Activated CD4-positive, alpha-beta T cell treated with anti-CD3 and anti-CD28 coated beads, Interleukin-2, amount 50 U/mL, for 1 hour (primary cell): ENCODE measurements around the gene CTNNA2.
"Not testable (repeated sequence)": the region's sequence is repeated elsewhere in the genome, so short reads cannot be mapped to it uniquely, and the experiment has no call there.

Experiments used
- DNase-seq: peaks from one replicate; pipeline ENCODE4 v3.0.0-alpha.2; 2020

The CTNNA2 gene

DNA sequence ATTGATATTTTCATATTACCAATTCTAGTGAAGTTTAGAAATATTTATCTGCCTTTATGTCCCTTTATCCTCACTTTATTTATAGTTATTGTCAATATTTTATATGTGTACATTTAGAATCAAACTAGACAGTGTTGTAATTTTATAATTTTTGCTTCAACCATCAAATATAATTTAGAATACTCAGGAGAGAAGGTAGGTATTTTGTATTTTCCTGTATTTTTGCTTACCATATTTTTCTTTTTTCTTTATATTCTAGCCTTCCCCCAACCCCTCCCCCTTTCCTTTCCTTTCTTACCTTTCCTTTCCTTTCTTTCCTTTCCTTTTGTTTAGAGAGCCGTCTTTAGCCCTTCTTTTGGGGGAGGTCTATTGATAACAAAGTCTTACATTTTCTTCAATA, 651.5 kb downstream of the CTNNA2 start:
- no peak for DNase-seq

GRCh38 chr2:80166483-80167171, 653.8 kb downstream of the CTNNA2 start:
- DNase-seq = no peak

DNA sequence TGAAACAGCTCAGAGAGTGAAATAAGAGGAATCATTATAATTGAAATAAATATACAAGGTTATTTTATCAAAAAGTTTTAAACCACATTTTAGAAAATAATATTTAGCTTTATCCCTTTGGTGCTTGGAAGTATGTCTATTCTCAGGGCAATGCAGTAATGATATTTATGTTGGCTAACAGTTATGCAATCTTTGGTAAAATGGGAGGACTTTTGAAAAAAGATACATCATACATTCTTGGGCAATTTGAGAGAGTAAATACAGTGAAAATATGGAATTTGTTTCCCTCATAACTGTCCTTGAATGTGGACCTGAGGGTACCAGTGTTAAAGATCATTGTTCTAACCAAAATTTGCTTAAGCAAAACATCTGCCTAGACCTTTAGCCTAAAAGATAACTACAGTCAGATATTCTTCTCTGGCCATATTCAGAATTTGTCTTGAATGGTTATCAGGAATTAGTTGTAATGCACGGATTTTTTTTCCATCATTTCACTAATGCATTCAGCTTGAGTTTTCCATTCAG, 654.5 kb downstream of the CTNNA2 start:
- DNase-seq = no peak

DNA sequence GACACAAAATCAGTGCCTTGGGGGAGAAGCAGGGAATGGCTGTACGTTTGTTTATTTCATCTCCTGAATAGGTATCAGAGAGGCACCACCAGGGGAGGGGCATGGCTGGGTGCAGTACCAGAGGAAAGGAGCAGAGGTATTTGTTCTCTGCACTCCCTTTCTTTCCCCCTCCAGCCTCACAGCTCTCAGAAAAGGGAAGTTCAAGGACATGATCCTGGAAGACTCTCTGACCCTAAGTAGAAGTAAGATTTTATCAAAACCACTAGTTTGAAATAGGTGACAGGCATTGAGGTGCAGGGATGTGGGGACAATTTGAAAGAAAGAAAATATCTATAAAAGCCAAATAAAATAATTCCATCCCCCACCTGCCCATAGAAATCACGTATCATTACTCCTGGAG, 655.2 kb downstream of the CTNNA2 start:
- DNase-seq = no peak

DNA sequence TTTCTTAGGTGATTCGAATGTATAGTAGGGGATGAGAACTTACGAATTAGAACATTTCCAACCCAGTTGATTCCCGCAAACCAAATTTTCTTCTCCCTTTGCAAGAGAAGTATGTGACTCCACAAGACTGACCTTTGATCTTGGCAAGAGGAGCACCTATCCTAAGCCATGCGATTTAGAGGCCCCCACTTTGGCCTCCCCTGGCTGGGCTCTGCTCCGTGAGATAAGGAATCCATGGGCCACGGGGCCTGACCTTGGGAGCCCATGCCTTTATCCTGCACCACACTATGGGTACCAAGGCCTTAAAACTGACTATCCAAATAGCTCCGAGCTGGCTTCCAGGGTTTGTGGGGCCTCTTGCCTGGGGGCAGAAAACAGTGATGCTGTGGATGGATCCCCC, 656.0 kb downstream of the CTNNA2 start:
- DNase-seq = no peak

- DNase-seq = no peak
These were observed 657.2 kb downstream of the CTNNA2 start for GRCh38 chr2:80169811-80170594.

DNA sequence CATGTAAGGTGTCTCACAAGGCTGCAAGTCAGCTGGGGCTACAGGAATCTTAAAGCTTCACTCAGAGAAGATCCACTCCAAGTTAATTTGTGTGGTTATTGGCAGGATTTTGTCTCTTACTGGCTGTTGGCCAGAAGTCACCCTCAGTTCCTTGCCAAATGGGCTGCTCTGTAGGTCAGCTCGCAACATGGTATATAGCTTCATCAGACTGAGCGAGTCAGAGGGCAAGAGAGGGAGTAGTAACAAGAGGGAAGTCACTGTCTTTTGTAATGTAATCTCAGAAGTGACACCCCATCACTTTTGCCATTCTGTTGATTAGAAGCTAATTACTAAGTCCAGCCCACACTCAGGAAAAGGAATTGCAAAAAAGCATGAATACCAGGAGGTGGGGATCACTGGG, 672.2 kb downstream of the CTNNA2 start:
- no peak for DNase-seq

DNA sequence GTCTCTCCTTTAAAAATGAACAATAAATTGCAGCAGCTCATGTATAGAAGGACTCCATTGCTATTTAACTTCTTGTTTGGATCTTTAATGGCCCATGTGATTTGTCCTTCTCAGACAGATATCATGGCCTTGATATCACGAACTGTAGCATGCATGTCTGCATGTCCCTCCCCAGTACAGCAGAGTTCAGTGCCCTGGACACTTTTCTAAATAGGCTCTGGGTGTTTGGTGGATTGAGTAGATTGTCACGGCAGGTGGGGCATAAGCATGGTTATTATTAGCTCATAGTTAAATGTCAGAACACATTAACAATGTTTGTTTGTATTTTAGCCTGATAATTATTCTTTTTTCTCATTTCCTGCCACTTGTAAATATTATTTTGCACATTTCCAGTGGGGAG, 673.4 kb downstream of the CTNNA2 start:
- no peak for DNase-seq

DNA sequence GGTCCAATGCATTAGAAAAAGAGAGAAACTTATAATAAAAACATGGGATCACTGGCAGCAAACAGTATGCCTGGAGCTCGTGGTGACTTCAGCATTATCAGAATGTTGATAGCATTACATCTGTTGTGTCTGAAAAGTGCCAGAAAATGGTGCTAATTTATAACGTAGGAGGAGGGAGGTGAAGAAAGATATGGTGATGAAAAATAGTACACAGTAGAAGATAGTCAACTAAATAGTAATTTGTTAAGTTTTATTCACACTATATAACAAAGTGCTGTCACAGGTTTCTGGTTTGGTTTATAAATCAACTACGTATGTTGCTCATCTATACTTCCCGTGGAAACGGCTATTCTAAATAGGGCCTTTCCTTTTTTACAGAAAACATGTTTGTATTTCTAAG, 674.3 kb downstream of the CTNNA2 start:
- no peak for DNase-seq

GRCh38 chr2:80190166-80190565, 677.3 kb downstream of the CTNNA2 start:
- no peak for DNase-seq

DNA sequence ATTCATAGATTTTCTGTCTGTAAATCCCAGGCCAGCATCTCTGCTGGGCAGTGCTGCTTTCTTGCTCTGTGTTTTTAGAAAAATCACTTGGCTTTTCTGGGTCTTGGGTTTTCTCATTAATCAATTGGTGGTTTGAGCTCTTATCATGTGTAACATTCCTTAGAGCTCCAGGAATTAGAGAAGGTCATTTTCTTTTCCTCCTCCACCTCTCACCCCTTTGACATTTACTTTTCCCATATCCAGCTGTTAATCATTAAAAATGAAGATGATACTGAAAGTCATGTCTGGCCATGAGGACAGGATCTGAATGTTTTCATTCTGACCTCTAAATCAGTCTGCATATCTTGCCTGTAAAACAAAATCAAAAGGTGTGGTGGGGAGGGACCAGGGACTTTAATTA, 680.7 kb downstream of the CTNNA2 start:
- no peak for DNase-seq

- no peak for DNase-seq
These were observed 682.2 kb downstream of the CTNNA2 start for GRCh38 chr2:80195034-80195433.

GRCh38 chr2:80198042-80198441, 685.2 kb downstream of the CTNNA2 start:
- DNase-seq = no peak

DNA sequence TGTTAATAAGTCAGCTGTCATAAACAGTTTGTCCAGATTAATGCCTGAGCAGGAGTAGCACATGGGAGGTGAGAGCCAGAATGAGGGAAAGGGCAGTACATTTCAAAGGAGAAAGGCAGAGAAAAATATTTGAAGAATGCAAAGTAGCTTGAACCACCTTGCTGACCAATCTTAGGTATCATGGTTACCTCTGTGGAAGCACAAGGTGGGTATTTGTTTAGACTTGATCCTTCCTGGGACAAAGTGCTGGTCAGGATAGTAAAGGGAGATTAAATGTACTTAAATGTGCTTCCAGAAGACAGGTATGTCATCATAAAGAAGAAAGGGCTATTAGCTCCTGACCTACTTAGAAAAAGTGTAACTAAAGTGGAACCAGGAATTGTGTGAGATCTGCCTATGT, 686.7 kb downstream of the CTNNA2 start:
- no peak for DNase-seq

DNA sequence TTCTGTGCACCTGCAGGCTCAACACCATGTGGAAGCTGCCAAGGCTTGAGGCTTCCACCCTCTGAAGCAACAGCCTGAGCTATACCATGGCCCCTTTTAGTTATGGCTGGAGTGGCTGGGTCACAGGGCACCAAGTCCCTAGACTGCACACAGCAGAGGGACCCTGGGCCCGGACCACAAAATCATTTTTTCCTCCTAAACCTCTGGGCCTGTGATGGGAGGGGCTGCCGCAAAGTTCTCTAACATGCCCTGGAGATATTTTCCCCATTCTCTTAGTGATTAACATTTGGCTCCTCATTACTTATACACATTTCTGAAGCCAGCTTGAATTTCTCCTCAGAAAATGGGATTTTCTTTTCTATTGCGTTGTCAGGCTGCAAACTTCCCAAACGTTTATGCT, 691.1 kb downstream of the CTNNA2 start:
- not testable (repeated sequence) for DNase-seq

- no peak for DNase-seq
These were observed 692.6 kb downstream of the CTNNA2 start for GRCh38 chr2:80205498-80205897.

- no peak for DNase-seq
These were observed 696.6 kb downstream of the CTNNA2 start for GRCh38 chr2:80209458-80209857.

DNA sequence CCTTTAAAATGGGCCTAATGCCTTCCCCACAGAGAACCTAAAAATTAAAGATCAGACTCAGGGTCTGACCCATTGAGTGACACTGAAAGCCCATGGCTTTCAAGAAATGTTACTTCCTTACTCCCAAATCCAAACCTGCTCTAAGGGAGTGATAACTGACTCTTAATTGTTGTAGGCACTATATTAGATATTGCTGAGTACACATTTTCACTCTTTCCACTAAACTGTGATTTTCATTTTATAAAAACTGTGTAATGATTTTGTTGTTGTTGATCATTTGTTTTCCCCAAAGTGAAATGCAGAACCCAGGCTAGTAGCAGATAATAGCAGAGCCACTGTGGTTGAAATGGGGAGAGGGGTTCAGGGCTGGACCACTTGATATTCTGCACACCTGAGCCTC, 704.6 kb downstream of the CTNNA2 start:
- no peak for DNase-seq

DNA sequence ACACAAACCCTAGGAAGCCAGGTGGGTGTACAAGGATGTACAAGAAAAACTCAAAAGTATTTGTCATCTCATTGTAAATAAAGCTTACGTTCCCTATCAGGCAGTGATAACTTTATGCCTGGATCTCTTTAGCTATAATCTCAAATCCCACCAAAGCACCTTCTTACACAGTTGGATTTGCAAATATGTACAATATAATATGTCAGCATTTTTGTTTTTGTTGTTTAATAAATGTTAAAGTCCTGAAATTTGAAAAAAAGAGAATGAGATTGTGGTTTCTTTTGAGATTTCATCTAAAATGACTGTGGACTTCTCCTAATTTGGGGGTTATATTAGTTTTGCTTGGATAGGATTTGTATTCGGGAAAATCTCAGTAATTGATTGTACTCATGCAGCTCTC, 709.8 kb downstream of the CTNNA2 start:
- no peak for DNase-seq

DNA sequence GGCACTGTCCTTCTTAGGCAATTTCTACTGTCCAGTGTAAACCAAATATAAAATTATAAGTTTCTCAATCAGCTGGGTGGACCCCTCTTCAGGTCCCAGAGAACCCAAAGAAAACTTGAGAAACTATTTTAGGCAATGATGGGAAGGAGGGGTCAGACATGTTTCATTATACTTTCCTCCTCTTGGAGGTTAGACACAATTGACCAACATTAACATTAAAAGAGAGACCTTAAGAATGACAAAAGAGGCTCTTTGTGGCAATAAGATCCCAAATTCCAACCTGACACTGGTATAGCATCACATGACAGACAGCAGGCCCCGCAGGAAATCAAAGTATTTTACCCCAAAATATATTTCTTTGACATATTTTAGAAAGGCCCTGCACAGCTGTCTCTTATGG, 718.6 kb downstream of the CTNNA2 start:
- DNase-seq = no peak

DNA sequence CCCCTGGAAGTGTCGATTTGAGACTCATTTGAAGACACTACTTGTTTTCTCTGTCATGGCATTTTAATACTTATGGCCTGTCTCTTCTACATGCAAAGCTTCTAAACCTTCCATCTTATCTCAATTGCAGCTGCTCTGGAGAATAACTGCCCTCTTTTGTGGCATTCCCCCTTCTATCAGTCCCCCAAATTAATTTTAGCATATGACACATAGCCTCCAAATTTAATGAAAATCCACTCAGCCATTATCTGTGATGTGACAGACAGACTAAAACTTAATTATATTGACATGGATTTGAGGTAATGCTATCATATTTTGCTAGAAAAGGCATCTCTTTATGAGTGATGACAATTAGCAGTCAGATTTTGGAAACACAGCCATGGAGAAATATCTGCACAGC, 720.5 kb downstream of the CTNNA2 start:
- no peak for DNase-seq

DNA sequence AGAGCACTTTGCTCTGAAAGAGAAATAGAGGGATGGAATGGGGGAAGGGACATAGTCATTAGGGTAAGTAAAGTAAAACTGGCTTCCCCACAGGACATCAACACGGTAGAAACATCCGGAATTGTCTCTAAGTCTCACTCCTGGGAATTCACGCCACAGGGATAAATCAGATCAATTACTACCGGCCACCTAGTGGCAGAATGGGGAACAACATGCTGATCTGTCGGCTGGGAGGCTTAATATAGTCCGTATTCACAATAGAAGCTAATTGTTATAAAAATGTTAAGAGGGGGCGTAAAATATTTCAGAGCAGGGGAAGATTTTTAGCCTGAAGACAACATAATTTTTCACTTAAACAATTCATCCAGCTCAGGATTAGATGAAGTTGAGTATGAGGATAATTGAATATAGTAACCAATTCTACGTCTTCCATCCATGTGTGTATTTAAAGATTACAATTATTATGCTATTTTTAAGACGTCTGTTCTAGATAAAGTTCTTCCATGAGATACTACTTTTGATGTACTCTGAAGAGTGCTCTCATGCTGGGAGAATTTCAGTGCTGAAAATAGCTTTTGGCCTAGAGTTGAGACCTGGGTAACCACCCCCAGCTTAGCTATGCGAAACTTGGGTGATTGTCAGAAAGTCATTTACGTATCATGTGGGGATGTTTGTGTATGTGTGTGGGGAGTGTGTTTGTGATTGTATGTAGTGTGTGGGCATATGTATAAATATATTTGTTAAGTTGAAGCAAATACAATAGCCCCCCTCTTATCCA, 726.0 kb downstream of the CTNNA2 start:
- DNase-seq = no peak

DNA sequence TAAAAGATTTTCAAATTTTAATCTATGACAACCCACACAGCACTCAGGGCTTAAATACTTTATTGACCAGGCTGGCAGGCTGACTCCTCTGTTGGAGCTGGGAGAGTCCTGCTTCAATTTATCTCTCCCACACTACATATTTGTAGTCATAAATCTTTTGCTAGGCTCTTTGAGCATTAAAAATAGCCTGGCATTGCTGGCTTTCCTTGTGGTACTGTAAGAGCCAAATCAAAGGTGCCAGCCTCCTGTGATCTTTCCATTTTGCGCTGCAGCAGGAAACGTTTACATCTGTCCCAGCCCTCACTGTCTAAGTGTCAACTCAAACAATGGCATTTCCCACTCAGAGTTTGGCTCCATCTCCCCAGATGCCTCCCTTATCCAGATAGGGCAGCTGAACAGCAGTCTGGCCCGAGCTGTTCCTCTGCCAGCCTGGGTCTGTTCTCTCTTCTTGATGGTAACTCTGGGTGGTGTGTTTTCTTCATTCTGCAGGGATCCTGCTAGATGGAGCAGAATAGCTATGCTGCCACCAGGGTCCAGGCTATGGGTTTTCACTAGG, 729.6 kb downstream of the CTNNA2 start:
- no peak for DNase-seq
